A549 treated with AZD9567 at 1 μM for 4 hours (cell line): ENCODE data around the gene KDM3A. TPM values are rescaled to one million over a fixed set of nuclear protein-coding genes. Genes with fewer than 3 reads are reported as not detected.

Experiments
- total RNA-seq: library from RNA; stranded (reverse); fragments of 200-300 nt; extraction: Qiagen RNA extraction; gene quantifications from 5 replicates; pipeline ENCODE4 v1.2.3, GENCODE V29; 2022; ENCODE audit not compliant: insufficient read depth

Gene KDM3A, protein sequence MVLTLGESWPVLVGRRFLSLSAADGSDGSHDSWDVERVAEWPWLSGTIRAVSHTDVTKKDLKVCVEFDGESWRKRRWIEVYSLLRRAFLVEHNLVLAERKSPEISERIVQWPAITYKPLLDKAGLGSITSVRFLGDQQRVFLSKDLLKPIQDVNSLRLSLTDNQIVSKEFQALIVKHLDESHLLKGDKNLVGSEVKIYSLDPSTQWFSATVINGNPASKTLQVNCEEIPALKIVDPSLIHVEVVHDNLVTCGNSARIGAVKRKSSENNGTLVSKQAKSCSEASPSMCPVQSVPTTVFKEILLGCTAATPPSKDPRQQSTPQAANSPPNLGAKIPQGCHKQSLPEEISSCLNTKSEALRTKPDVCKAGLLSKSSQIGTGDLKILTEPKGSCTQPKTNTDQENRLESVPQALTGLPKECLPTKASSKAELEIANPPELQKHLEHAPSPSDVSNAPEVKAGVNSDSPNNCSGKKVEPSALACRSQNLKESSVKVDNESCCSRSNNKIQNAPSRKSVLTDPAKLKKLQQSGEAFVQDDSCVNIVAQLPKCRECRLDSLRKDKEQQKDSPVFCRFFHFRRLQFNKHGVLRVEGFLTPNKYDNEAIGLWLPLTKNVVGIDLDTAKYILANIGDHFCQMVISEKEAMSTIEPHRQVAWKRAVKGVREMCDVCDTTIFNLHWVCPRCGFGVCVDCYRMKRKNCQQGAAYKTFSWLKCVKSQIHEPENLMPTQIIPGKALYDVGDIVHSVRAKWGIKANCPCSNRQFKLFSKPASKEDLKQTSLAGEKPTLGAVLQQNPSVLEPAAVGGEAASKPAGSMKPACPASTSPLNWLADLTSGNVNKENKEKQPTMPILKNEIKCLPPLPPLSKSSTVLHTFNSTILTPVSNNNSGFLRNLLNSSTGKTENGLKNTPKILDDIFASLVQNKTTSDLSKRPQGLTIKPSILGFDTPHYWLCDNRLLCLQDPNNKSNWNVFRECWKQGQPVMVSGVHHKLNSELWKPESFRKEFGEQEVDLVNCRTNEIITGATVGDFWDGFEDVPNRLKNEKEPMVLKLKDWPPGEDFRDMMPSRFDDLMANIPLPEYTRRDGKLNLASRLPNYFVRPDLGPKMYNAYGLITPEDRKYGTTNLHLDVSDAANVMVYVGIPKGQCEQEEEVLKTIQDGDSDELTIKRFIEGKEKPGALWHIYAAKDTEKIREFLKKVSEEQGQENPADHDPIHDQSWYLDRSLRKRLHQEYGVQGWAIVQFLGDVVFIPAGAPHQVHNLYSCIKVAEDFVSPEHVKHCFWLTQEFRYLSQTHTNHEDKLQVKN (N-terminal part only)
- 18.0 to 40.2 TPM (median 24.4 TPM) in 5 replicates for total RNA-seq

DNA sequence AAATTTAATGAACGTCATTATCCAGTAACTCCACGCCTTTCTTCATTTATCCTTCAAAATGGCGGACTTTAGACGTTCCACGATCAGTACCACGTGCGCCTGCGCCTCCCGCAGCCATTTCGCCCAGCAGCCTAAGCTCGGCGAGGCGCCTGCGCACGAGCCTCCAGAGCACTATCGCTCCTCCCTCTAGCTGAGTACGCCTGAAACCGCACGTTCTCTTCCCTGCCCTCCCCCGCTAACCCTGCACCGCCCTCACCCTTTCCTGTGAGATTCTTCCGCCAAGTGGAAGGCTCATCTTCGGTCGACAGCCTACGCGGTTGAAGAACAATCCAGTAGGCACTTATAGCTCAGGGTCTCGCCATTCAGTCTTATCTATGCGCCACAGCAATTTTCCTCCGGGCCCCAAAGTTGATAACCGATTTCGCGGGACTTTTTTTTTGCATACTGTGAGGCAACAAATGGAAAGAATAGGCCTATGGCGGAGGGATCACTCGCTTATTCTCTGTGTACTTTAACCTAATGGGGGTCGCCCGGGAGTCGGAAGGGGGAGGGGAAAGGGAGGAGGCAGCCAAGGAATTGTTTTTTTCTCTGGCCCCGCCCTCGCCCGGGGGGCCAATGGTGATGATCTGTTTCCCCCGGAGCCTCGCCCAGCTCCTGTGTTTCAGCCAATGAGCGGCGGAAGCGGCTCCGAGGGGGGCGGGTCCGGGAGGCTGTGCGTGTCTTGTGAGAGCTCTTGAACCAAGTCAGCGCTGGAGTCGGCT, at the start of gene KDM3A:
Gene KDM3A (plus strand): TSS at position 741 of the 761 bp plus-strand sequence. CDS start 677 bp downstream, outside the sequence.

Other genes with a start within 250 kb of the KDM3A start
- 110 to 136 TPM (median 118 TPM) in 5 replicates for gene IMMT, start 245.9 kb upstream of the KDM3A start, total RNA-seq
- gene MRPL35, start 241.9 kb upstream of the KDM3A start, total RNA-seq: 67.5 to 127 TPM (median 77.5 TPM) in 5 replicates
- 0.72 to 1.4 TPM (median 0.79 TPM) in 4 of 5 replicates, not detected in the other for gene REEP1, start 103.7 kb upstream of the KDM3A start, total RNA-seq
- gene CHMP3, start 122.1 kb downstream of the KDM3A start, total RNA-seq: 117 to 134 TPM (median 123 TPM) in 5 replicates
- 47.2 to 56.3 TPM (median 55.3 TPM) in 5 replicates for gene RNF103, start 182.5 kb downstream of the KDM3A start, total RNA-seq